RCC 7860 (cell line): ENCODE measurements around the gene OR9A2.

ENCODE experiments used
- DNase-seq: peaks from one replicate; pipeline ENCODE4 v3.0.0-alpha.2; 2015; ENCODE audit warnings: low spot score
- FAIRE-seq: peaks from 2 replicates; lab custom pipeline; 2012; peaks lifted over from hg19 to GRCh38; lab: Jason Lieb, UNC

Gene OR9A2, protein sequence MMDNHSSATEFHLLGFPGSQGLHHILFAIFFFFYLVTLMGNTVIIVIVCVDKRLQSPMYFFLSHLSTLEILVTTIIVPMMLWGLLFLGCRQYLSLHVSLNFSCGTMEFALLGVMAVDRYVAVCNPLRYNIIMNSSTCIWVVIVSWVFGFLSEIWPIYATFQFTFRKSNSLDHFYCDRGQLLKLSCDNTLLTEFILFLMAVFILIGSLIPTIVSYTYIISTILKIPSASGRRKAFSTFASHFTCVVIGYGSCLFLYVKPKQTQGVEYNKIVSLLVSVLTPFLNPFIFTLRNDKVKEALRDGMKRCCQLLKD

DNA sequence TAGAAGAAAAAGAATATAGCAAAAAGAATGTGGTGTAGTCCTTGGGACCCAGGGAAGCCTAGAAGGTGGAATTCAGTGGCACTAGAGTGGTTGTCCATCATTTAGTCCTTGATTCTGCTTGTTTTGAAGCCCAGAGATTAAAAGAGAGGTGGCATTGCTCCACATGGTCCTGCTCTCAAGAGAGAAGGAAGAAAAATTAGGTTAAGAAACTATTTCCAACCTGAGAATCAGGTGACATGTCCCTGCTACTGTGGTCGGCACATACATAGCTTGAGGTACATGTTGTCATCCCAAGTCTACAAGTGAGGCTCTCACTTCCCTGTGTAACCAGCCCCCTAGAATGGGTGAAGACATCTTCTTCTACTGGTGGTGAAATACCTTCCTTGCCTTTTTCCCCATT lies at the start of gene OR9A2:
OR9A2 (minus strand) TSS at position 101 of the 400 bp plus-strand sequence; CDS start at position 101, 0 bp downstream.
- DNase-seq (no peak), FAIRE-seq (no peak)

DNA sequence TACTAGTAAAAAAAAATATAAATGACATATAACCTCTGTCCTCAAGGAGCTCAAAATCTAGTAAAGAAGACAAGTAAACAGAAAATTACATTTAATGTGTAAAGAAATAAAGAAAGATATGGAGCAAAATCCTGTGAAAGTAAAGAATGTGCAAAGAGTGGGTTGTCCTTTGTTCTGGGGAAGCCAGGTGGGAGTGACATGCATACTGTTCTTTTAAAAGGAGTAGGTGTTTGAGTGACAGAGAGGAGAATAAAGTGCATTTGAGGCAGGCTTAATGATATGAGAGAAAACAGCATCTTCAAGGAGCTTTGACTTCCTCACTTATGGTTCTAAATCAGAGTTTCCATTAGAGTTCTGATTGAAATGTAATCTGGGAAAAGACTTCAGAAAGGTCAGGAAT lies 47.2 kb upstream of the OR9A2 start:
- DNase-seq (no peak), FAIRE-seq (no peak)

- no peak for DNase-seq
- FAIRE-seq = no peak
Observed at GRCh38 chr7:143073556-143073955, 46.6 kb upstream of the OR9A2 start.

- FAIRE-seq (no peak), DNase-seq (no peak)
Observed at GRCh38 chr7:143069912-143070500, 43.1 kb upstream of the OR9A2 start.

GRCh38 chr7:143068446-143068845 lies 41.5 kb upstream of the OR9A2 start:
- DNase-seq = no peak
- no peak for FAIRE-seq

DNA sequence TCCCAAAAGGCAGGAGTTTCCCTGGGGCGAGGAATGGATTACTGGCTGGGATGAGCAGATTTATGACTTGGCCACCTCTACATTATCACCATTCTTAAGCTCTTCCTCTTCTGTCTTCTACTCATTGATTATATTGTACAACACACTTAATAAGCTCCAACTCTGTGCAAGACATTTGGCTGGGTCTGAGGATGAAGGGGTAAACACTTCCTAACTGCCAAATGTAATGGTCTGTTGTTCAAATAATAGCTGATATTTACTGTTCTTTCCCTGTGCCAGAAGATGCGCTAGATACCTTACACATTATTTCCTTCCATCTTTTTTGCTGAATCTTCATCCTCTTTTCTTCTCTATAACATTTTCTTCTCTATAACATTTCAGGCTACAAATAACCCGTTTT lies 36.8 kb upstream of the OR9A2 start:
- FAIRE-seq (no peak), DNase-seq (no peak)

DNA sequence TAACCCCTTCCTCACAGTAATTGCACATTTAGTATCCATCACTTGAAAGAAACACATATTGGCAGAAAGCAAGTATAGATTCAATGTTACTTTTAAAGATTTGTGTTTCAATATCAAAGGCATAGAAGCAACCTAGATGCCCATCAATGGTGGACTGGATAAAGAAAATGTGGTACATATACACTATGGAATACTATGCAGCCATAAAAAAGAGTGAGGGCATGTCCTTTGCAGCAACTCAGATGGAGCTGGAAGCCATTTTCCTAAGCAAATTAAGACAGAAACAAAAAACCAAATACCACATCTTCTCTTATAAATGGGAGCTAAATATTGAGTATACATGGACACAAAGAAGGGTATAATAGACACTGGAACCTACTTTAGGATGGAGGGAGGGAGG lies 28.8 kb upstream of the OR9A2 start:
- FAIRE-seq (no peak), DNase-seq (no peak)

GRCh38 chr7:143054621-143055020 lies 27.7 kb upstream of the OR9A2 start:
- no peak for FAIRE-seq

DNA sequence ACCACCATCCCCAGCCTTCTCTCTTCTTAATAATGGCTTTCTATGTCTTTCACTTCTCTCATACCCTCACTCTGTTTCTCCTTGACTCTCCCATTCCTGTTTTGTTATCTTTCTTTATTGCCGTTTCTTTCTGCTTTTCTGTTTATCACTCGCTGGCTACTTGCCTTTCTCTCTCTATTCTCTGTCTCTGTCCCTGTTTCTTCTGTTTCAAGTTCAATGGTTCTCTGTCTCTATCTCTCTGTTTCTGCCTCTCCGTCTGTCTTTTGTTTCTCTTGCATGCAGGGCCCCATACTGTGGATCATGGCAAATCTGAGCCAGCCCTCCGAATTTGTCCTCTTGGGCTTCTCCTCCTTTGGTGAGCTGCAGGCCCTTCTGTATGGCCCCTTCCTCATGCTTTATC lies 25.1 kb upstream of the OR9A2 start, which contains the start of gene OR6V1:
OR6V1 (plus strand) TSS at position 301 of the 400 bp plus-strand sequence; CDS start at position 301, 0 bp downstream.
- DNase-seq (no peak), FAIRE-seq (no peak)

More at GRCh38 chr7:143054621-143055020, 27.7 kb upstream of the OR9A2 start:
- DNase-seq = no peak

DNA sequence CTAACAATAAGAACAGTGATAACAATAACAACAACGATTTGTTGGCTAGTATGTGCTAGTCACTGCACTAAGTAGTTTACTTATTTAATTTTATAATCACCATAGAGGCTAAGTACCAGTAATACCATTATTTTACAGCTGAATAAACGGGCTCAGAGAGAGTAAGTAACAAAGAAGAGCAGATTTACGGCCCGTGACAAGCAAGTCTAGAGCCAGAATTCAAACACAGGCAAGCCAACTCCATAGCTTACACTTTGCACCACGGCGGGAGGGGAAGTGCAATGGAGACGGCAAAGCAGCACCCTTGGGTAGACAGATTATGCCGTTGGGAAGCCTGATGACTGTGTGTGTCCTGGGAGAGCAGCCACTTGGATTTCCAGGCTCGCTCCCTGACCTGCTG lies 24.0 kb upstream of the OR9A2 start:
- FAIRE-seq = no peak
- DNase-seq = no peak

GRCh38 chr7:143049362-143049761 lies 22.4 kb upstream of the OR9A2 start:
- FAIRE-seq (no peak), DNase-seq (no peak)

GRCh38 chr7:143048827-143049226 lies 21.9 kb upstream of the OR9A2 start:
- no peak for FAIRE-seq
- no peak for DNase-seq

DNA sequence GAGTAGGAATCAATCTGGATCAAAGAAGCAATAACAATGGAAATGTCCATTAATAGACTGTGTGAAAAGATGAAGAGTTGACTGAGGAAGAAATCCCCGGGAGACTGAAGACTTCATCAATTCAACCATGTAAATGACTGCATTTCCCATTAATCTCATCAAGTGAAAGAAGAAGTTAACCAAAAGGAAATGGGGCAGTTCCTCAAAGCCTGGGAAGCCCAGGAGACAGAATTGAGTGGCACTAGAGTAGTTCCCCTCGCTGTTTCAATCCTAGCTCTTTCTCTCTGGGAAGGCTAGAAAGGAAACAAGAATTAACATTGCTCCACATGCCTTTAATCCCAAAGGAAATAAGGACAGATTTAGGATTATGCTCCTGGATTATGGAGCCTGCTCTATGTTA lies 20.4 kb upstream of the OR9A2 start:
- DNase-seq (no peak), FAIRE-seq (no peak)

DNA sequence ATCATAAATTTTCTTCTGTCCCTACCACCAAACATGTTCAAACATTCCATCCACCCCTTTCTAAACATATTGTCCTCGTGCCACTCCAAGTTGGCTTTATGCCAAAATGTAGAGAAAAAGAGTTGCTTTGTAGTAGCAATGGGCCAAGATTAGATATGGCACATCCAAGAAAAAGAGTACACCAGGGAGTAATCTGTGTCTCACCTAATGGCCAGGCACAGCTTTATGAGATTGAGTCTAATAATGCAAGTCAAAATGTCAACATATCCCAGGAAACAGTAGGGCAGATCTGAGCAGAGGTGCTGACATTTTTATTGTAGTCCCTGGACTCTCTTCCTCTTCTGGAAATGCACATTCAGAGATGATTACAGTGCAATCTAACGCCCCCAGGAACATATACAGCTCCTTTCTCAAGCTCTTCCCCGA lies 19.5 kb upstream of the OR9A2 start:
- DNase-seq (no peak), FAIRE-seq (no peak)

DNA sequence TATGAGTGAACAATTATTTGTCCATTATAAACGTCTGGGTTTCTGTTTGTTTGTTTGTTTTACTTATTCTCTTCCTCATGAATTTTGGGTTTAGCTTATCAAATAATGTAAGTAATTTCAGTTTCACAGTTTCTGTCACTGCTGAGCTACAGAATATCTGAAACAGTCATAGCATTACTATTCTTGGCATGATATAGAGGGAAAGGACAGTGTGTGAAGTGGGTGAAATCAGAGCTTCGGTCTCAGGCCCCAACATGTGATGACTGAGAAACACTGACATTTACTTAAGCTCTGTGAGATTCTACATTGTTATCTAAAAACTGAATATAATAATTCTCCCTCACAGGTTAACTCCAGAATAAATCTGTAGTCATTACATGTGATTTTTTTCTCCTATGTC lies 16.5 kb upstream of the OR9A2 start:
- no peak for FAIRE-seq

GRCh38 chr7:143042790-143043271 lies 15.9 kb upstream of the OR9A2 start:
- no peak for DNase-seq
- FAIRE-seq = no peak

More for the DNA sequence above, 16.5 kb upstream of the OR9A2 start:
- no peak for DNase-seq

DNA sequence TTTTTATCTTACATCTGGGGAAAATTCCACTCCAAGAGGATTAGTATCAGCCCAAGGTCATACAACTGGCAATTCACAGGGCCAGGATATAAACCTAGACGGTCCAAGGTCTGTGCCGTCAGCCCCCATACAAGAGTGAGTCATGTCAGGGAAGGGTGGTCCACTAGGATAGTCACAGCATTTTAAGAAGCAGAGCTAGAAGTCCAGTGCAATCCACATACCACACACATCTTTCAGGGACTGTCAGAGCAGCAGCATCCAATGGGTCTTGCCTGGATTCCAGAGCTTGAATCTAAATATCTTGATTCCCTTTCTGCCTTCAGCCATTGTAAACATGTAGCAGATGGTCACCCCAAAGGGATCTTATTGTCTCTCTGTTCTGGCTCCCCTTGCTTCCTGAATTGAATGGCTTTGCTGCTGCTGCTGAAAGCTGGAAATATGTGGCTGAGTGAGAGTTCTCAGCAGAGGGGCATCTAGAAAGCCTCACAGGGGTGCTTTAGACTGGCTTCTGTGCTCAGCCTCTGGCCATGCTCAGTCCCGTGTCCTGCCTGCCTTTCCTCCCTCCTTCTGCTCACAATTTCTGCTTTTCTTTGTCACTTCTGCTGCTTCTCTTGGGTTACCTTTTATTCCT lies 15.3 kb upstream of the OR9A2 start:
- FAIRE-seq = no peak
- DNase-seq = no peak

DNA sequence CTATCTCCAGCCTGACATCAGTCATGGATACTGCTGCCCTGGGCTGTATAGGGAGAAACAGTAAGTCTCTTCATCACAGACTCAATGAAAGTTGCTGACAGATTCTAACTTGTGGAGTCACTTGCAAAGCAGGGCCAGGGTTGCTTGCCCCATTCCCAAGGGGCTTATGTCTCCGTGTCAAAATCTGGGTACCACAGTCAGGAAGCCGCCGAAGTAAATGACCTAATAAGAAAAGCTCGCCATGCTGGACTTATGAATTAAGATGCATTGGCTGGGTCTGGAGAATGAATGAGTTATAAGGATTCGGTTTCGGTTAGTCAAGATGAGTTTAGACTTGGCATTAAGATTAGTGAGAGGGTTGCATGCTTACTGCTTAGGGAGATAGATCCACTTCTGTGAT lies 14.4 kb upstream of the OR9A2 start:
- no peak for DNase-seq
- no peak for FAIRE-seq

DNA sequence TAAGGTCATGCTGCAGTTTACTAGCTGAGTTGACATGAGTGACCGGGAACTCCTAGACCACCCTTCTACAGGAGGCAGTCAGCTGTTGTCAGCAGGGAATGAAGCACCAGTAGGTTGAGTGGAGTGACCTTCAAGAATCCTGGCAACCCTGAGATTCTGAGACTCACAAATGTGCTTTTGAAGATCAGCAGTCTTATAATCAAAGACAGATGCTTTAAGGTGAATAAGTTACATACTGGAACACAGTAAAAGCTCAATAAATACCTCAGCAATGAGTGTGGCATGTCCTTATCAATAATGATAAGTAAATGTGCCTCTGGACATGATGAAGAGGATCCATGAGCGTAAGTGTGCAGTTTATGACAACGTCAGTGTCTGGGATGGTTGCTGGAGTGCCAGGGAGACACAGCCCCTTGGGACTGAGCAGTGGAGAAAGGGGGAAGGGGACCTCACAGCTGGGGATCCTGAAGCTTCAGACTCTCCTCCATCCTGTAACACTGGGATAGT lies 13.3 kb upstream of the OR9A2 start:
- DNase-seq = no peak

GRCh38 chr7:143038635-143039034 lies 11.7 kb upstream of the OR9A2 start:
- no peak for FAIRE-seq
- DNase-seq = no peak

More for the DNA sequence above, 13.3 kb upstream of the OR9A2 start:
- FAIRE-seq = no peak

DNA sequence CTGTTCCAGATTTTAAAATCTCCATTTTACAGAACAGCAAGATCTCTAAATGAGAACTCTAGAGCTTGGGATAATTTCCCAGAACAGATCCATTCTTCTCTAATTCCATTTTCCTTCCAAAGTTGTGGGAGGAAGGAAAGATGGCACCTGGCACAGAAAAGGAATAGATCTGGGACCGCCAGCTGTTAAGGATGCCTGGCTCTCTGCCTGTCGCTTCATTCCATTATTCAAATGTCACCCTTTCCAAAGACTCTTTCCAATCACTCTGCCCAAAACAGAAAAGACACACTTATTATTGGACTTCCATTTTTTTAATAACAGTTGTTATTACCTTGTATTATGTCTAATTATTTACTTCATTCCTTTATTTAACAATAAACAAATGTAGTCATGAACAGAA lies 751 bp upstream of the OR9A2 start:
- FAIRE-seq (no peak), DNase-seq (no peak)

DNA sequence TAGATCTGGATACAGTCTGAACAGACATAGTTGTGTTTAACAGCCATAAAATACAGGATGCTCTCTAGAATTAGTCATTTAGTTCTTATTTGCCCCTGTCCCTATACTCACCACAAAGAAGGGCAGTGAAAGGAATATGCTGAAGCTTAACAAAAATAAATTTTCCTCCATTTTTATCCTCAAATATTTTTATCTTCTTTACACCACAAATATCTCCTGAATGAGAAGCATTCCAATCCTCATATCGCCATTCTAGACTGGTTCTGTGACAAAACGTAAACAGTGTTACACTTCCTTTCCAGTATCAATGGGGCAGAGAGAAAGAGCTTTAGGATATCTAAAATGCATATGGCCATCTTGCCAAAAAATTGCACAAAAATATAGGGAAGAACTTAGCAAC lies 1.6 kb downstream of the OR9A2 start:
- DNase-seq (no peak), FAIRE-seq (no peak)
